ENCODE results near the gene SMARCD2. TPM values are rescaled to one million over a fixed set of nuclear protein-coding genes. Genes with fewer than 3 reads are reported as not detected.
"Not testable (repeated sequence)": the region's sequence is repeated elsewhere in the genome, so short reads cannot be mapped to it uniquely, and the experiment has no call there.

Gene SMARCD2
- total and polyA plus RNA-seq, 4 donors = 24.4 to 52.3 (median 32.4) TPM

GRCh38 chr17:63874061-63874626 is 31.7 kb upstream of the SMARCD2 start:
- not testable (repeated sequence) for H3K9me3 ChIP-seq (ENCODE audit: control insufficient read depth, insufficient read depth, low read length); H3K27ac ChIP-seq (ENCODE audit: low read depth, low read length); H3K27me3 ChIP-seq (ENCODE audit: control insufficient read depth, insufficient read depth, low read length); H3K4me3 ChIP-seq (ENCODE audit: low read depth, low read length); DNase-seq (ENCODE audit: low read depth in 4 of 6, low spot score in 6 of 6); H3K4me1 ChIP-seq (ENCODE audit: control insufficient read depth, insufficient read depth, low read length); H3K36me3 ChIP-seq (ENCODE audit: control insufficient read depth, insufficient read depth, low read length)
- WGBS (ENCODE audit: insufficient coverage) = 85% methylated on average over 2 of the region's 8 CpGs

DNA sequence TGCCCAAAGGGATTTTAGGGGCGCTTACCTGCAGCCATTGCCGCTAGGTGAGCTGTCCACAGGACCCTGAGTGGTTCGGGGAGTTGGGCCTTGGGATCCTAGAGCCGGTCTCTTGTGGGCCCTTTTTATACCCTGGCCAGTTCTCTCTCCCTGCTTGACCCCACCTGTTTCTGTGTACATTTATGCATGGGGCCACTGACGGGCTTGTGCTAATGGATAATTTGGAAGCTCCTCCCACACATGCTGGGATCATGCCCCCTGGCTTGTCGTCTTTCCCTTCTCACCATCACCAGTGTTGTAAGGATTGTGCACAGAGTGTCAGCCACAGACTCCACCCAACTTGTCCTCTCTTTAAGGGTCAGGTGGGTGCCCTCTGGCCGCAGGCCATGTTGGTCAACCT is 31.1 kb upstream of the SMARCD2 start, which contains the start of gene CSH2:
CSH2 (minus strand) TSS at position 101 of the 400 bp plus-strand sequence; CDS start at position 38, 63 bp downstream.
- not testable (repeated sequence) for H3K9me3 ChIP-seq (ENCODE audit: control insufficient read depth, insufficient read depth, low read length); H3K4me1 ChIP-seq (ENCODE audit: control insufficient read depth, insufficient read depth, low read length); DNase-seq (ENCODE audit: low read depth in 4 of 6, low spot score in 6 of 6); H3K27me3 ChIP-seq (ENCODE audit: control insufficient read depth, insufficient read depth, low read length); H3K4me3 ChIP-seq (ENCODE audit: low read depth, low read length); H3K36me3 ChIP-seq (ENCODE audit: control insufficient read depth, insufficient read depth, low read length); H3K27ac ChIP-seq (ENCODE audit: low read depth, low read length)
- no CpG with 5 or more reads among the region's 7 CpGs for WGBS (ENCODE audit: insufficient coverage)

GRCh38 chr17:63871646-63872365 is 29.3 kb upstream of the SMARCD2 start:
- H3K27me3 ChIP-seq (ENCODE audit: control insufficient read depth, insufficient read depth, low read length); H3K4me1 ChIP-seq (ENCODE audit: control insufficient read depth, insufficient read depth, low read length); H3K4me3 ChIP-seq (ENCODE audit: low read depth, low read length); H3K27ac ChIP-seq (ENCODE audit: low read depth, low read length); H3K36me3 ChIP-seq (ENCODE audit: control insufficient read depth, insufficient read depth, low read length); DNase-seq (ENCODE audit: low read depth in 4 of 6, low spot score in 6 of 6); H3K9me3 ChIP-seq (ENCODE audit: control insufficient read depth, insufficient read depth, low read length): not testable (repeated sequence)
- no CpG with 5 or more reads among the region's 15 CpGs for WGBS (ENCODE audit: insufficient coverage)

GRCh38 chr17:63870292-63870665 is 27.8 kb upstream of the SMARCD2 start:
- not testable (repeated sequence) for H3K4me1 ChIP-seq (ENCODE audit: control insufficient read depth, insufficient read depth, low read length); H3K9me3 ChIP-seq (ENCODE audit: control insufficient read depth, insufficient read depth, low read length); H3K36me3 ChIP-seq (ENCODE audit: control insufficient read depth, insufficient read depth, low read length); H3K27me3 ChIP-seq (ENCODE audit: control insufficient read depth, insufficient read depth, low read length); DNase-seq (ENCODE audit: low read depth in 4 of 6, low spot score in 6 of 6); H3K4me3 ChIP-seq (ENCODE audit: low read depth, low read length); H3K27ac ChIP-seq (ENCODE audit: low read depth, low read length)
- no CpG with 5 or more reads among the region's 4 CpGs for WGBS (ENCODE audit: insufficient coverage)

DNA sequence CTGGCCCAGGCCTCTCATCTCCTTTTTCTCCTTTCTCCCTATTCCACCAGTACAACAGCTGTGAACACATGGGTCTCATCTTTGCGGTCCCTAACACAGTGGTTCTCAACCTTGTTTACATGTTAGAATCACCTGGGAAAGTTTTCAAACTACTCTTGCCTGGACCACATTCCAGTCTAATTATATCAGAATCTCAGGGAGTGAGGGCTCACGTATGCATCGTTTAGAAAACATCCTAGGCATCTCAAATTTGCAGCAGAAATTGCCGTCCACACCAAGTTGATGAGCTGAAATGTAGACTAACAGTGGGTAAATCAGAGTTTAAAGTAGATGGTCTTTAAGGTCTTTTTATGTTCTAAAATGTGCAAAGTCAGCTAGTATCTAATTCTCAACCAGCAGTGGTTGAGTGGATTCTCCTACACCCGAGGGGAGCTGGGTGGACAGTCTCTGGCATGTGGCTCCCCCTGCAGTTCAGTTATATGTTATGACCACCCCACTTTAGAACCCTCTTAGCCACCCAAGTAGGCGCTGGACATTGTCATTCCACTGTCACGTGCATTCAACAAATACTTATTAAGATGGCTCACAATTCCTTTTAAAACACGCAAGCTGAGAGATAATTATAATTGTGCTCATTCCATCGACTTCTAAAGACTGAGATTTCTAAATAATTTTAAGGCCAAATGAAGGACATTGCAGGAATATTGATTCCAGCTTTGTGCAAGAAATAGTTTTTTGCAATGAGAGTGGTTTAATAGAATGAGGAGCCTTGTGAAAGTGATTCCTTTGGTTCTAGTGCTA is 27.2 kb upstream of the SMARCD2 start:
- not testable (repeated sequence) for H3K4me3 ChIP-seq (ENCODE audit: low read depth, low read length)
- 100% methylated on average over 1 of the region's 9 CpGs for WGBS (ENCODE audit: insufficient coverage)
- DNase-seq (ENCODE audit: low read depth in 4 of 6, low spot score in 6 of 6) = peak in 1 of 6 donors; percentile 2

DNA sequence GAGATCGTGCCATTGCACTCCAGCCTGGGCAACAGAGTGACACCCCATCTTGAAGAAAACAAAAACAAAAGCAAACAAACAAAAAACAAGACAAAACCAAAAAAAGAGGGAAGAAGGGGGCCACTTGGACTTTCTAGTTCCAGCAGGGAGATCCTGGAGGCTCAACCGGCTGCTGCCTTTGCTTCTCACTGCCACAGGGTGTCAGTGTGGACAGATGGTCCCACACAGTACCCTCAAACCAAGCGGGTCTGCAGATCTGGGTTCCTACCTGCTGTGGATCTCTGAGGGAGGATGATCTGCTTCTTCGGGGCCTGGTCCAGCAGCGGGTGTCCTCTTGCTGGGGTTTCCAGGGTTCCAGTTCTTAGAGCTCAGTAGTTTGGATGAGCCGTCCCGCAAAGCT is 24.1 kb upstream of the SMARCD2 start:
- H3K27ac ChIP-seq (ENCODE audit: low read depth, low read length); H3K4me1 ChIP-seq (ENCODE audit: control insufficient read depth, insufficient read depth, low read length); H3K4me3 ChIP-seq (ENCODE audit: low read depth, low read length); H3K9me3 ChIP-seq (ENCODE audit: control insufficient read depth, insufficient read depth, low read length); H3K36me3 ChIP-seq (ENCODE audit: control insufficient read depth, insufficient read depth, low read length); H3K27me3 ChIP-seq (ENCODE audit: control insufficient read depth, insufficient read depth, low read length): not testable (repeated sequence)
- peak in 1 of 6 donors; percentile 12 for DNase-seq (ENCODE audit: low read depth in 4 of 6, low spot score in 6 of 6)
- WGBS (ENCODE audit: insufficient coverage) = no CpG with 5 or more reads among the region's 7 CpGs

More for the DNA sequence above, 27.2 kb upstream of the SMARCD2 start:
- not testable (repeated sequence) for H3K4me1 ChIP-seq (ENCODE audit: control insufficient read depth, insufficient read depth, low read length); H3K9me3 ChIP-seq (ENCODE audit: control insufficient read depth, insufficient read depth, low read length); H3K27me3 ChIP-seq (ENCODE audit: control insufficient read depth, insufficient read depth, low read length); H3K36me3 ChIP-seq (ENCODE audit: control insufficient read depth, insufficient read depth, low read length); H3K27ac ChIP-seq (ENCODE audit: low read depth, low read length)

- Histone ChIP-seq H3K27ac (ENCODE audit: low read depth, low read length) (no peak overlapping the region), H3K27me3 (ENCODE audit: control insufficient read depth, insufficient read depth, low read length) (no peaks in the 10 kb centered on the region), H3K4me1 (ENCODE audit: control insufficient read depth, insufficient read depth, low read length) (no peaks in the 10 kb centered on the region), H3K4me3 (ENCODE audit: low read depth, low read length) (no peak overlapping the region), H3K36me3 (ENCODE audit: control insufficient read depth, insufficient read depth, low read length) (no peaks in the 10 kb centered on the region), H3K9me3 (ENCODE audit: control insufficient read depth, insufficient read depth, low read length) (no peaks in the 10 kb centered on the region)
- 59% methylated on average over 3 of the region's 3 CpGs for WGBS (ENCODE audit: insufficient coverage)
- no peak for DNase-seq (ENCODE audit: low read depth in 4 of 6, low spot score in 6 of 6)
Measured at GRCh38 chr17:63859257-63859656, 16.8 kb upstream of the SMARCD2 start.

DNA sequence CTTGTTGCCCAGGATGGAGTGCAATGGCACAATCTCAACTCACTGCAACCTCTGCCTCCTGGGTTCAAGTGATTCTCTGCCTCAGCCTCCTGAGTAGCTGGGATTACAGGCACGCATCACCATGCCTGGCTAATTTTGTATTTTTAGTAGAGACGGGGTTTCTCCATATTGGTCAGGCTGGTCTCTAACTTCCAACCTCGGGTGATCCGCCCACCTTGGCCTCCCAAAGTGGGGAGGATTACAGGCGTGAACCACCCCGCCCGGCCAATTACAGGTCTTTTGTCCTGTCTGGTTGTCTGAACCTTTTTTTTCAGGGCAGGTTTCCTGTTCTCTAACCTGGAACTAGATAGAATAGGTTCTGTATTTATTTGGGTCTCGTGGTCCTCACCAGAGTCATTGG is 13.9 kb upstream of the SMARCD2 start:
- DNase-seq (ENCODE audit: low read depth in 4 of 6, low spot score in 6 of 6); H3K27ac ChIP-seq (ENCODE audit: low read depth, low read length): not testable (repeated sequence)
- whole genome bisulfite sequencing (ENCODE audit: insufficient coverage) = 92% methylated on average over 6 of the region's 8 CpGs

DNA sequence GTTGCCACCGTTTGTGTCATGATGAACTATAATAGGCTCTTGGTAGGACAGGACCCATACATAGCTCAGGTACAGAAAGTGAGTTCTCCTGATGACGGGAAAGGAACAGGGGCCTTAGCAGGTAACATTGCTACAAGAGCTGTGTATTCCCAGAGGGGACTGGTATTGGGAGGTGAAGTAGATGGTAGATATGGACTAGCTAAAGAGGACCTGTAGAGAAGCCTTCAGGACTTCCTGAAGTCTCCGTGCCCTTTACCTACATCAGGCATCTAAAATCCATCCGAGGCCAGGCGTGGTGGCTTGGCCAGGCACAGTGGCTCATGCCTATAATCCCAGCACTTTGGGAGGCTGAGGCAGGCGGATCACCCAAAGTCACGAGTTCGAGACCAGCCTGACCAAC is 12.7 kb upstream of the SMARCD2 start:
- Histone ChIP-seq H3K4me1 (ENCODE audit: control insufficient read depth, insufficient read depth, low read length) (no peaks in the 10 kb centered on the region), H3K9me3 (ENCODE audit: control insufficient read depth, insufficient read depth, low read length) (no peaks in the 10 kb centered on the region), H3K27me3 (ENCODE audit: control insufficient read depth, insufficient read depth, low read length) (no peaks in the 10 kb centered on the region), H3K36me3 (ENCODE audit: control insufficient read depth, insufficient read depth, low read length) (no peaks in the 10 kb centered on the region), H3K4me3 (ENCODE audit: low read depth, low read length) (no peak overlapping the region), H3K27ac (ENCODE audit: low read depth, low read length) (no peak overlapping the region)
- DNase-seq (ENCODE audit: low read depth in 4 of 6, low spot score in 6 of 6) = no peak
- 90% methylated on average over 8 of the region's 8 CpGs for WGBS (ENCODE audit: insufficient coverage)

More for the DNA sequence above, 13.9 kb upstream of the SMARCD2 start:
- not testable (repeated sequence) for H3K27me3 ChIP-seq (ENCODE audit: control insufficient read depth, insufficient read depth, low read length); H3K36me3 ChIP-seq (ENCODE audit: control insufficient read depth, insufficient read depth, low read length); H3K4me1 ChIP-seq (ENCODE audit: control insufficient read depth, insufficient read depth, low read length); H3K4me3 ChIP-seq (ENCODE audit: low read depth, low read length); H3K9me3 ChIP-seq (ENCODE audit: control insufficient read depth, insufficient read depth, low read length)
